ENCODE results near the gene HOXD4. TPM values are rescaled to one million over a fixed set of nuclear protein-coding genes. Genes with fewer than 3 reads are reported as not detected.

The HOXD4 gene
- total and polyA plus RNA-seq, 2 of the 4 experiments (the other 2 are of a cell fraction) = not detected

- CTCF ChIA-PET = interaction anchor here (0.8 to 1.3 kb wide), 4 partner anchors 12 to 544 kb away, joined by 3 to 4 read pairs (median 4); no protein-coding TSS in a partner anchor
- no peak overlapping the region for H2AK5ac ChIP-seq (ENCODE audit: low read depth, low read length)
- no peak overlapping the region for H2BK120ac ChIP-seq (ENCODE audit: low read depth, low read length)
- no peak overlapping the region for H2AK9ac ChIP-seq (replicated peaks; ENCODE audit: low read depth, low read length, poor library complexity)
- dilution Hi-C loops (cut with HindIII; ENCODE audit: low sequenced_read_pairs, unreplicated experiment) (no loop called here), in situ Hi-C loops (cut with MboI; ENCODE audit: low sequenced_read_pairs) (no loop called here), intact Hi-C loops (cut with micrococcal nuclease) (no loop called here)
- no peaks in the 10 kb centered on the region for H3K36me3 ChIP-seq (ENCODE audit: control insufficient read depth, insufficient read depth, low read length)
- DNase-seq = no peak
- H2BK15ac ChIP-seq (ENCODE audit: low read depth, low read length) = no peak overlapping the region
- H3K27me3 ChIP-seq (ENCODE audit: control insufficient read depth, insufficient read depth, low read length) = peaks cover 92% of the 10 kb centered on the region
- no TSS peak for BruUV-seq (replicated peaks)
- POLR2A ChIA-PET (ENCODE audit: unreplicated experiment) = no interaction called here
- no peak for TF ChIP-seq BHLHE40 (IDR thresholded peaks at IDR 0.05; ENCODE audit: low read depth, low read length)
- no peak for TF ChIP-seq CHD1 (IDR thresholded peaks at IDR 0.05; ENCODE audit: low read depth, low read length)
- no peak for TF ChIP-seq CEBPB (IDR thresholded peaks at IDR 0.05; ENCODE audit: low read depth, low read length)
- TF ChIP-seq CTCF (conservative IDR thresholded peaks at IDR 0.05; ENCODE audit: low read depth, low read length) = no peak
- TF ChIP-seq MAFK (IDR thresholded peaks at IDR 0.05; ENCODE audit: low read depth, low read length) = no peak
- no peak for TF ChIP-seq USF2 (IDR thresholded peaks at IDR 0.05; ENCODE audit: low read depth, low read length)
- TF ChIP-seq POLR2A (IDR thresholded peaks at IDR 0.05; ENCODE audit: low read depth, low read length) = no peak
- no peak for TF ChIP-seq NFE2L2 (IDR thresholded peaks at IDR 0.05; ENCODE audit: low read depth, low read length)
- TF ChIP-seq ELK1 (IDR thresholded peaks at IDR 0.05; ENCODE audit: borderline replicate concordance, low read depth, low read length) = no peak
- TF ChIP-seq SMC3 (IDR thresholded peaks at IDR 0.05; ENCODE audit: low read depth, low read length) = no peak
- TF ChIP-seq MAZ (IDR thresholded peaks at IDR 0.05; ENCODE audit: borderline replicate concordance, low read depth, low read length) = no peak
- no peak for TF ChIP-seq RAD21 (IDR thresholded peaks at IDR 0.05; ENCODE audit: low read length)
- no peak for TF ChIP-seq FOS (IDR thresholded peaks at IDR 0.05; ENCODE audit: low read depth, low read length)
- no peak overlapping the region for H4K91ac ChIP-seq (ENCODE audit: insufficient read depth, low read depth, low read length)
- peaks cover 5% of the 10 kb centered on the region for H3K9me3 ChIP-seq (ENCODE audit: control insufficient read depth, insufficient read depth, low read length)
- H2BK20ac ChIP-seq (ENCODE audit: low read depth, low read length) = no peak overlapping the region
- H2BK5ac ChIP-seq (ENCODE audit: low read depth, low read length, poor library complexity, severe bottlenecking) = no peak overlapping the region
- H3K27ac ChIP-seq (ENCODE audit: insufficient read depth, low read length) = no peak overlapping the region
- no peak overlapping the region for H3K18ac ChIP-seq (ENCODE audit: low read depth, low read length)
- H3K4me2 ChIP-seq (ENCODE audit: low read depth, low read length) = no peak overlapping the region
- H4K5ac ChIP-seq (ENCODE audit: low read depth, low read length) = no peak overlapping the region
- H3K4ac ChIP-seq (ENCODE audit: low read depth, low read length) = no peak overlapping the region
- H3K23ac ChIP-seq (ENCODE audit: low read depth, low read length) = no peak overlapping the region
- H4K8ac ChIP-seq (ENCODE audit: low read depth in 2 of 2, low read length in 2 of 2) = no peak overlapping the region
- H3K4me1 ChIP-seq (ENCODE audit: control insufficient read depth, insufficient read depth, low read length) = no peaks in the 10 kb centered on the region
- no peak overlapping the region for H2AFZ ChIP-seq (replicated peaks; ENCODE audit: low read length, poor library complexity)
- WGBS, 2 experiments (ENCODE audit: extremely low coverage in 2 of 2, insufficient read length in 1 of 2) = no CpG with 5 or more reads among the region's 4 CpGs
- H3K79me1 ChIP-seq (ENCODE audit: low read depth in 1 of 2, low read length in 2 of 2) = no peaks in the 10 kb centered on the region
- no peak overlapping the region for H3K14ac ChIP-seq (replicated peaks; ENCODE audit: low read depth, low read length)
- ATAC-seq (ENCODE audit: low read depth) = no peak
- no peak overlapping the region for H3K4me3 ChIP-seq (ENCODE audit: insufficient read depth, low read depth, low read length)
- no peaks in the 10 kb centered on the region for H3K9me1 ChIP-seq (ENCODE audit: insufficient read depth, low read length)
- H4K20me1 ChIP-seq (ENCODE audit: insufficient read depth, low read length) = no peaks in the 10 kb centered on the region
- no peak overlapping the region for H3K56ac ChIP-seq (ENCODE audit: extremely low read depth, insufficient read depth, low read length)
- no peak overlapping the region for H3K9ac ChIP-seq (ENCODE audit: low read depth, low read length)
Measured at GRCh38 chr2:176109946-176110345, 41.4 kb upstream of the HOXD4 start.
